Uterine smooth muscle cell (primary cell): ENCODE data around the gene SMTNL1. TPM values are rescaled to one million over a fixed set of nuclear protein-coding genes. Genes with fewer than 3 reads are reported as not detected.

ENCODE experiments used
- total RNA-seq: library from RNA; depleted of rRNA; stranded (reverse); fragments of >200 nt; gene quantifications from 2 replicates; pipeline ENCODE4 v1.2.3, GENCODE V29; 2014

SMTNL1 gene
- not detected in 2 replicates for total RNA-seq

GRCh38 chr11:57536947-57537619 lies at the start of gene SMTNL1:
Gene SMTNL1 (plus strand): TSS chr11:57537595. CDS start chr11:57542643, 5,048 bp downstream.

GRCh38 chr11:57515332-57516060 lies 21.9 kb upstream of the SMTNL1 start, which contains the start of gene SLC43A1:
Gene SLC43A1 (minus strand): TSS chr11:57515702. CDS start chr11:57514111, 1,591 bp downstream.

GRCh38 chr11:57530596-57531507 lies 6.5 kb upstream of the SMTNL1 start, which contains the start of gene TIMM10:
Gene TIMM10 (minus strand): TSS chr11:57530754. CDS start chr11:57530189, 565 bp downstream.

GRCh38 chr11:57567515-57568329 lies 30.3 kb downstream of the SMTNL1 start, which contains the start of gene UBE2L6:
Gene UBE2L6 (minus strand): TSS chr11:57567672. CDS start chr11:57567611, 61 bp downstream.

GRCh38 chr11:57597461-57597915 lies 60.1 kb downstream of the SMTNL1 start, which contains the start of gene SERPING1:
Gene SERPING1 (plus strand): TSS chr11:57597685. CDS start chr11:57598271, 586 bp downstream.

Other genes starting within 250 kb of the SMTNL1 start
- gene TNKS1BP1, start 212.6 kb upstream of the SMTNL1 start, total RNA-seq: 90.4 and 93.2 TPM in 2 replicates
- 79.5 and 155 TPM in 2 replicates for gene SSRP1, start 201.7 kb upstream of the SMTNL1 start, total RNA-seq
- gene P2RX3, start 199.2 kb upstream of the SMTNL1 start, total RNA-seq: not detected in 2 replicates
- gene PRG3, start 156.4 kb upstream of the SMTNL1 start, total RNA-seq: not detected in 2 replicates
- 0.11 and 0.37 TPM in 2 replicates for gene PRG2, start 146.9 kb upstream of the SMTNL1 start, total RNA-seq
- gene SLC43A3, start 110.5 kb upstream of the SMTNL1 start, total RNA-seq: 85.2 and 98.7 TPM in 2 replicates
- gene RTN4RL2, start 77.1 kb upstream of the SMTNL1 start, total RNA-seq: under 0.01 and 0.25 TPM in 2 replicates
- gene SLC43A1, start 21.9 kb upstream of the SMTNL1 start, total RNA-seq: 18.0 and 22.5 TPM in 2 replicates
- 47.5 and 65.8 TPM in 2 replicates for gene TIMM10, start 6.8 kb upstream of the SMTNL1 start, total RNA-seq
- gene UBE2L6, start 30.1 kb downstream of the SMTNL1 start, total RNA-seq: 36.4 and 50.7 TPM in 2 replicates
- 4.3 and 9.6 TPM in 2 replicates for gene SERPING1, start 60.1 kb downstream of the SMTNL1 start, total RNA-seq
- gene YPEL4, start 112.3 kb downstream of the SMTNL1 start, total RNA-seq: 0.66 and 1.6 TPM in 2 replicates
- gene CLP1, start 120.2 kb downstream of the SMTNL1 start, total RNA-seq: 16.4 and 21.9 TPM in 2 replicates
- gene ZDHHC5, start 130.5 kb downstream of the SMTNL1 start, total RNA-seq: 26.9 and 29.2 TPM in 2 replicates
- 13.5 and 14.8 TPM in 2 replicates for gene MED19, start 174.6 kb downstream of the SMTNL1 start, total RNA-seq
- 50.0 and 65.7 TPM in 2 replicates for gene TMX2, start 175.0 kb downstream of the SMTNL1 start, total RNA-seq
- 94.1 and 131 TPM in 2 replicates for gene SELENOH, start 203.9 kb downstream of the SMTNL1 start, total RNA-seq
- gene BTBD18, start 214.2 kb downstream of the SMTNL1 start, total RNA-seq: not detected in 2 replicates
- gene CTNND1, start 224.2 kb downstream of the SMTNL1 start, total RNA-seq: 87.6 and 93.8 TPM in 2 replicates